Spleen (tissue), 7 donors: ENCODE data around the gene HLCS.

Source experiments
- CTCF ChIP-seq, 11 experiments: fragments of 200-600 bp in 7 of 11; fragments of 450-650 bp in 4 of 11; sonication (generic) in 4 of 11; IDR thresholded peaks in 8 of 11; conservative IDR thresholded peaks in 3 of 11; 1 replicate in 7 of 11; 2 replicates in 4 of 11; pipeline versions ENCODE4 v1.4.0 to v1.8.0; 2016 to 2021; ENCODE audit warnings: antibody characterized with exemption in 11 of 11, inconsistent platforms in 4 of 11, mild to moderate bottlenecking in 1 of 11
- POLR2A ChIP-seq, 3 donors: fragments of 450-650 bp; IDR thresholded peaks; one replicate each; pipeline ENCODE4 v1.5.1; 2017; ENCODE audit warnings: antibody characterized with exemption in 3 of 3, mild to moderate bottlenecking in 1 of 3
- donor health status: DM: no; HTN: no; CAD: no; lungs with moderate emphysema.
- donor health status: DM: no; HTN: no; CAD: no.
- donor health status: DM: no; HTN: no; CAD: no.

DNA sequence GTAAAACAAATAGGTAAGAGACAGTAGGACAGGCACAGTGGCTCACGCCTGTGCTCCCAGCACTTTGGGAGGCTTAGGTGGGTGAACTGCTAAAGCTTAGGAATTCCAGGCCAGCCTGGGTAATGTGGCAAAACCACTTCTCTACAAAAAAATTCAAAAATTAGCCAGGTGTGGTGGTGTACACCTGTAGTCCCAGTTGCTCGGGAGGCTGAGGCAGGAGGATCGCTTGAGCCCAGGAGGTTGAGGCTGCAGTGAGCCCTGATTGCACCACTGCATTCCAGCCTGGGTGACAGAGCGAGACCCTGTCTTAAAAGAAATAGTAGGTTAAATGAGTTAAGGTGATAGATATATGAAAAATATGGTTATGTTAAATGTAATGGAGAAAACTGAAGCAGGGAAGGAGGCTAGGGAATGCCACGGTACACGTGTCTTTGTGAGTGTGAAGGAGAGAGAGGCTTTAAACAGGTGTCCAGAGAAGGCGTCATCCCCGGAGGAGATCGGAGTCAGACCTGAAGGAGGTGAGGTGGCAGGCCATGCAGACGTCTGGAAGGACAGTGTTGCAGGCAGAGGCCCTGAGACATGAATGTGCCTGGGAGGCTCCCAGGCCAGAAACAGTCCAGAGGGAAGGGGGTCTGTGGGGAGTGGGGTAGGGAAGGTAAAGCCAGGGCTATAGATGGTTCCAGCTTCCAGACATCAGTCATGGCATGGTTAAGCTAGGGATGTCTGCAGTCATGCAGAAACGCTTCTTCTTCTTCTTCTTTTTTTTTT lies 32.8 kb upstream of the HLCS start:
- TF ChIP-seq POLR2A (IDR thresholded peaks at IDR 0.05) (no peak), CTCF (IDR thresholded peaks at IDR 0.05 in 8 of 11, conservative IDR thresholded peaks at IDR 0.05 in 3 of 11) (no peak)
